NCI-H187 (cell line): ENCODE measurements around the gene MGMT.

Experiments
- DNase-seq, 2 experiments: peaks; one replicate each; lab custom pipeline; 2025; lab: John Stamatoyannopoulos, UW

The MGMT gene

DNA sequence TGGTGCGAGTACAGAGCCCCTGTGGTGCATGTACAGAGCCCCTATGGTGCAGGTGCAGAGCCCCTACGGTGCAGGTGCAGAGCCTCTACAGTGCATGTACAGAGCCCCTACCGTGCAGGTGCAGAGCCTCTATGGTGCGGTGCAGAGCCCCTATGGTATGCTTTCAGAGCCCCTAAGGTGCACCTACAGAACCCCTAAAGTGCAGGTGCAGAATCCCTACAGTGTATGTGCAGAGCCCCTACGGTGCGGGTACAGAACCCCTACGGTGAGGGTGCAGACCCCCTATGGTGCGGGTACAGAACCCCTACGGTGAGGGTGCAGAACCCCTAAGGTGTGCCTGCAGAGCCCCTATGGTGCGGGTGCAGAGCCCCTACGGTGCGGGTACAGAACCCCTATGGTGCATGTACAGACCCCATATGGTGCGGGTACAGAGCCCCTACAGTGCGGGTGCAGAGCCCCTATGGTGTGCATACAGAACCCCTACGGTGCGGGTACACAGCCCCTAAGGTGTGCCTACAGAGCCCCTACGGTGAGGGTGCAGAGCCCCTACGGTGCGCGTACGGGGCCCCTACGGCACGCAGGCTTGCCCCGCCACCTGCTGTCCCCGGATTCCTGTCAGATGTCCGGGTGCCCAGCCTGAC is 53.5 kb downstream of the MGMT start:
- no peak for DNase-seq

DNA sequence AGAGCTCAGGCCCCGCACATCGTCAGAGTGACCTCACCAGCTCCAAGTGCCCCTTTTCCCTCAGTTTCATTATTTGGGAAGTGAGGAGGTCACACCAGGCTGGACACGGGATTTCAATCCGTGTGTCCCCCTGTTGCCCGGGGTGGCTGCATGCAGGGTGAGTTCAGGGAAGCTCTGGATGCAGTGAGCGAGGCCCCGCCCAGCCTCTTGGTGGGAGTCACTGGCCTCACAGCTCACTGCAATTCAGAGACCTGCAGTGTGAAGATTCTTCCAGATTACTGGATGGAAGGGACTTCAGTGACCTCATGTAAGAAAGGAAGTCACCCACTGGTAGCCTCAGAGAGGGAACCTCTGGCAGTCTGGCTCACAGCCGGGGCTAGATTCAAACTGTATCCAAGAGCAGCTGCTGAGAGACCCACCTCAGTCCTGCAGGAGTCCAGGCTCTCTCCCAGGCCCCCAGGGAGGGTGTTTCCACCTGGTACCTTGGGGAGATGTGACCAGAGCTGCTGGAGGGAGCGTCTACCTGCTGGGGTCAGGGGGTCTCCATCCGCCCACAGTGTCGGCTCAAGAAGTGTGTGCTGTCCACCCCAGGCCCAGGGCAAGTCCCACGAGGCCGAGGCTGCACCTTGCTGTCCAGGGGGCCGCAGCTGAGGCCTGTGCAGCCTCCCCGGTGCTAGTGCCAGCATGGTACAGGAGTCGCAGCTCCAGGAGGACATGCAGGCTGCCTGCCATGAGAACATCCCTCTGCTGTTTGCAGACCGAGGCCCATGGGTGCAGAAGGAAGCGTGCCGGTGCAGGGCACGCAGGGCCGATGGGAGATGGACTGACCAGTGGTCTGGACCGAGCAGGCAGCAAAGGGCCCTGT is 54.4 kb downstream of the MGMT start:
- DNase-seq: no peak

DNA sequence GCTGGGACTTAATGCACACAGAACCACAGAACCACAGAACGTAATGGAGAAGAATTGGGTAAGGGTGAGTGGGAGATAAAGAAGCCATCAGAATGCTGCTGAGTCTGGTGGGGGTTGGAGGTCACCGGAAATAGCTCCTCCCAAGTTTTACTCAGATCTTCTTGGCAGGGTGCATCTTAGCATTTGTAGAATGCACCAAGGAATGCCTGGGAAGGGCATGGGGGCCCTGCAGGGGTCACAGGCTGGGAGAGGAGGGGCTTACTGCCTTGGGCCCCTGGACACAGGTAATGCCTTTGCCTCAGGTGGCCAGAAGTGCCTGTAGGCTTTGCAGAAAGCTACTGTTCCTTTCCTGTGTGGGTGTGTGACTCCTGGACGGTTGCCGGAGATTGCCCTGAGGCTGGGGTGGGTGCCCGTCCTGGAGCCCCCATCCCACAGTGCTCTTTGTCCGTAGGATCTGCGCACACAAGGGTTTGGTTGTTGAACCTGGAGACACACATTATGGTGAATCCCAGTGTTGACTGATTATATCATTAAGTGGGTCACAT is 55.1 kb downstream of the MGMT start:
- no peak for DNase-seq

DNA sequence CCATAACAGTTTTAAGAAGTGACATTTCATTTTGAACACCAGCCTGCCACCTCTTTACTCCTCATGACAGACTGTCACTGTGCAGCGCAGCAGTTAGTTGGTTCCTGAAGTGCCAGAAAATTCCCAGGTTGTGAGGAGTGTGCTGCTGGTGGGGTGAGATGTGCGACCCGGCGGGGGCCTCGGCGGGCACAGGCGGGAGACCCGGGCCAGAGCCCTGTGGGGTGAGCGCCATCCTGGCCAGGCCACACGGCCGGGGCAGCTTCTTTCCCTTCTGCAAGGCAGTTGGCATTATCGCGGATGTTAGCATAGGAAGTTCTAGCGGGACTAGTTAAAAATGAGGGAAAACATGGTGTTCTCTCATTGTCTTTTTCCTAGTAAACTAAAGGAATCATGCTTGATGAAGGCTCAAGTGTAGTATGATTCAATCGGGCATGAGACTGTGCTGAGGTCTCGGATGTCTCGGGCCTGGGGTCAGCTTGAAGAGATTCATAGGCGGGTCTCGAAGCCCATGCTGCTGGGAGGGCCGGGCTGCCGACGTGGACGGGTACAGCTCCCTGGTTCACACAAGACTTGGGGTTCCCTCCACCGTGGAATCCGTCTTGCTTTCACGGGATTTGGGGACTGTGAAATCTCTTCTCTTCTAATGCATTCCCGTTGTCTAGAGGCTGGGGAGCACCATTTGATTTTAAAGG is 56.1 kb downstream of the MGMT start:
- no peak for DNase-seq

DNA sequence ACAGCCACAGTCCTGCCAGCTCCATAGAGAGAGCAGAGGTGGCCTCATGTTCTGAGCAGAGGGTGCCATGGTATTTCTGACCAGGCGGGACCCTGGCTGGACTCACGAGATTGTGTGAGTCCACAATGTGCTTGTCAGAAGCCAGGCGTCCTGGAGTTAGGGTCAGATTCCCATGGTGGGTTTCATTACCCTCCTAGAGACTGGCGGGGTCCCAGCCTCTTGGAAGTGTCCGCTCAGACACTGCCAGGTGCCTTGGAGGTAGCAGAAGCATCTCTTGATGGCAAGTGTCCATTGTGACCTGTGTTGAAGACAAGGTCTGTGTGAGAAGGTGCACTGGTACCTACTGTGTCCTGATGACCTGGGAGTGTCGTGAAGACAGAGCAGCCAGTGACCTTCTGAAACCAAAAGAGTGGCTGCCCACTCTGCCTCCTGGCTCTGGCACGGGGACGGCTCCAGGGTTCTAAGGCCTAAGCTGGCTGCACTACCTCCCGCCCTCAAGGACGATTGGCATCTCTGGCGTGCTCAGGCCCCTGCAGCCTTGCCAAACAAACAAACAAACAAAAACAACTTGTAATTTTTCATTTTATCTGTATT is 56.8 kb downstream of the MGMT start:
- DNase-seq: no peak

DNA sequence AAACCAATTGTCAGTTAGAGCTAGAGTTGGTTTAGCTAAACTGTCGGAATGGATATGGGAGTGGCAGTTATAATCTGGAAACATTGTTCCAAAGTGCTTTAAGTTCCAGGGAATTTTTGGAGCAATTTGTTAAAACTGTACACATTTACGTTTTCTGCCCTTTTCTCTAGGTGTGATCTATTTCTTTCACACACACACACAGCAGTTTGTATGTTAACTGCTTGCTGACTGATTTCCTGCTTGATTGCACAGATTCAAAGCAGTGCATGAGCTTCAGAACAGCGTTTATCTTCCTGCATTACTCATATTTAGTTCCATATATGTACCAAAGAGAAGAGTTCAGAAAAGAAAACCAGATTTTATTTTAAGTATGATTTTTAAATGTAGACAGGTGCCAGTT is 57.9 kb downstream of the MGMT start:
- no peak for DNase-seq

DNA sequence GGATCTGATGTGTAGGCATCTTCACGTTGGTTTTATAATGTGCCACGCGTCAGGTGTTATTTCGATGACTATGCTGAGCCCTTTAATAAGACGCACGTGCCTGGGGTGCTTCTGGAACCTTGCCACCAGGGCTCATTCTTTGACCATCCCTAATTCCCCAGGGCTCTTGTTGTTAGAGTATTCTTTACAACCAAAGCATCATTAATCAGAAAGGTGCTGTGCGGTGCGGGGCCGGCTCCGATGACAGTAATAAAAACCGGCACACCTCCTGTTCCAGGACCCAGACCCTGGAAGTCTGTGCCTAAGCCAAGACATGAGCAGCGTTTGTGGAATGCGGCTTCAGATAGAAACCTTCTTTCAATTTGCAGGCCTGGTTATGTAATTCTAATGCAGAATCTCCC is 58.4 kb downstream of the MGMT start:
- no peak for DNase-seq

DNA sequence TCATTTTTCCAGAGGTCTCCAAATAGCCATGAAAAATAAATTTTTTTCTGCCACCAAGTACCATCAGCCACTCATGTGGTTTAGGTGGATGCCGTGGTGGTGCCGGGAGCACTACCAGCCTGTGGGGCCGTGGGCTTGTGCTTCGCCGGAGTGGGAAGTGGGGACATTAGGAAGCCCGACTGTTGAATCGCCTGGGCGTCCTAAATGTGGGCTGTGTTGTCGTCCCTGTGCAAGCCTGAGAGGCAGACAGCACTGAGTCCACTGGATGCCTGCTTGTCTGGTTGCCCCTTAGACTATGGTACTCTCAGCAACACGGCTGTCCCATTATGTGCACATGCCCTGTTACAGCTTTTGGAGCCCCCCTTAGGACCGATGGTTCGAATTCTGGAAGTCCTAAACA is 59.9 kb downstream of the MGMT start:
- no peak for DNase-seq

DNA sequence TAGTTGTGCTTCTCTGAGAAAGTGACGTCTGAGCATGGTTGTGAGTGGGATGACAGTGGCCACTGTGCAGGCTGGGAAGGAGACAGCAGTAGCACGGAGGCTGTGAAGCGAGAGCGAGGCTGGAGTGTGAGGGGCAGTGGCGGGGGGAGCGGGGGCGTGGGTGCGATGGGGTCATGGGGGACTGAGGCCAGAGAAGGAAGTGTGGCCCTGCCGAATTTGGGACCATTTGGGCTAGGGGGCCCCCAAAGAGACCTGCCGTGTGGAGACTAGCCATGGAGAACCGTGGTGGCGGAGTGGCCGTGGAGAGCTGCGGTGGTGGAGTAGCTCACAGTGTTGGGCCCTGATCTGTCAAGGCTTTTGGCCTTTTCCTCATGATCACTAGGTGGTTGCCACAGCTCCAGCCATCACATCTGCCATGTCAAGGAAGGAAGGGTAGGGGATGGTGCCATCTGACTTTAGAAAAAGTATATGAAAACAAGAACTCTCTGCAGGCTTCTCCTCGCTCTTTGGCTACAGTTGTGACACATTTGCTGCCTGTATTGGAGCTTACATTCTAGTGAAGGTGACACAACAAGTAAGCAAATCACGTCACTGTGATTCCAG is 61.4 kb downstream of the MGMT start:
- DNase-seq: no peak

DNA sequence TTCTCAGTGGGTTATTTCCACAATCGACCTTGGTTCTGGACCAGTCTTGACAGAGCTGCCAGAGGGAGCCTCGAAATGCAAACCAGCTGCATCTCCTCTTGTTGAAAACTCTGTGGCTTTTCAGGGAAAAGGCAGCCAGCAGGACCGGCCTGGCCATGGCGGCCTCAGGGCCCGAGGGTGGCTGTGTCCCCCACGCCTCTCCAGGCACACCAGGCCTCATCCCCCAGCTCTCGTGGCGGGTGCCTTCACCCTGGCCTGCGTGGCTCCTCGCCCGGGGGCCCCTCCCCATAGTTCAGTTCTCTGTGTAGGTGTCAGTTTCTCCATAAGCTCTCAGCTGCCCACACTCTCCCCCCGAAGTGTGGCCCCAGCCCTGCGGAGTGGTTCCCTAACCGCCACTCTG is 63.5 kb downstream of the MGMT start:
- DNase-seq: no peak

DNA sequence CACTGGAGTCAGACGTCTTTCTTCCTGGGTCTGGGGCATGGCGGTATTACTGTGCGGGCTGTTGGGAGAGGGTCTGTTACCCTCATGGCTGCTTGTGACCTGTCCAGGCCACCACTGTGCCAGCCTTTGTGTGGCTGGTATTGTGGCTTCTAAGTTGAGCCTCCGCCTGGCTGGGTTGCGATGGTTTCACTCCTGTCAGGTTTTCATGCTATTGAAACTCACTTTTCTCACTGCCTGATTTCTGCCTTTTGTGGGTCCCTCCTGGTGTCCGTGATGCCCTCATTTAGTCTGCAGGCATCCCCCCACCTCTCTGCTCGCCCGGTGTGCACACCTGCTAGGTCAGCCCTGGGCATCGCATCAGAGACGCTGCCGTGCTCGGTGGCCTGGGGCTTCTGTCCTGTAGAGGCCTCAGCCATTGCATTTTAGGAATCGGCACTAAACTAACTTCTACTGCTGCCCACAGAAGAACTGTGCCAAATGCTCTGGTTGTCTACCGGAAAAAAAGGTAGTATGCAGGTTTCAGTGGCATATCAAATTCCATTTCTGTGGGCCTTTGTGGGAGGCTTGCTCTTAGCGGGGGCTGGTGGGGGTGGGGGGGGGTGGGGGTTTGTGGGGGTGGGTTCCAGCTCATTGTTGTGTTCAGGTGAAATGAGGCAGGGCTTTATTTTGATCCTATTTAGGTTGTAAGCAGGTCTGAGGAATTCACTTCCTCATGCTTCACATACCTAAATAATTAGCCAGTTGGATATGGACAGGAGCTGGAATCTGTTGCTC is 64.3 kb downstream of the MGMT start:
- DNase-seq: no peak

DNA sequence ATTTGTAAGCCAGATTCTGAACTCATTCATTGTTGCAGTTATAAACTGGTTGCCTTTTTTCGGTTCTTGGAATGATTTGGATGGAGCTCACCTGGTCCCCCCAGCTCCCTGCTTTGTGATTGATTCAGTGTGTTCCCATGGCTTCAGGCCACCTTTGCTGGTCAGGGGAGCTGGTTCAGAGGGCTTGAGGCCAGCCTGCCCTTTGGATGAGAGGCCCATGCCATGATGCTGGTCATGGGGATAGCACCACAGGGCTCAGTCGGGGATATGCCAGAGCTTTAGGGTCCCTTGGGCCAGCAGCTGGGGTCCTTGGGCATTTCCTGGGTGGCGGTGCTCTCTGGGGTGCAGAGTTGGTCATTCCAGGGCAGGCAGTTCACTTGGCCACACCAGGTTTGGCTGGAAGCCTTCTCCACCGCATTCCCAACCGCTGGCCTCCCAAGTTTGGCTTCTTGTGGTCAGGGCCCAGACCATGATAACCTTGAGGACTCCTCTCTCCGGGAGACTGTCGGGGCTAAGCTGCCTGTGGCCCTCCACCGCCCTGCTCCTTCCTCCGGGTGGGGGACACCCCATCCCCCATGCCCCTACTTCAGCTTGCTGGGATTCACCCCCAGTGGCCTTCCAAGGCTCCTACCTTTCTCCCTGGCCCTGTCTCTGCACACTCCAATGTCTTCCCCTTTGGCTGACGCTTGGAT is 65.1 kb downstream of the MGMT start:
- no peak for DNase-seq

DNA sequence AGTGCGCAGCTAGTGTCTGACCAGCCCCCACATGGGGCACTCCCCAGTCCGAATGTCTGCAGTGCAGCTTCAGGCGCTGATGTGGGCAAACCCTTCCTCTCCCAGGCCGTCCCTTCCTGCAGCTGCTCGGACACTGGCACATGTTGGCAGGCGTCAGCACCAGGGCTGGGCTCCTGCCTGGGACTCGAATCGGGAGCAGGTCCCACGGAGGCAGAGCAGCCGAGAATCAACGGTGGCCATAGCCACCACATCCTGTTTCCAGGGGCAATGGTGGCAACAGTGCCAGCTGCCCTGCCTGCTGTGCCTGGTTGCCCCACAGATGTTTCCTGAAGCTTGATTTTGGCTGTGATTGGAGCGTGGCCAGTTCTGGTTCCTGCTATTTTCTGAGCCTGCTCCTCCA is 65.8 kb downstream of the MGMT start:
- no peak for DNase-seq

DNA sequence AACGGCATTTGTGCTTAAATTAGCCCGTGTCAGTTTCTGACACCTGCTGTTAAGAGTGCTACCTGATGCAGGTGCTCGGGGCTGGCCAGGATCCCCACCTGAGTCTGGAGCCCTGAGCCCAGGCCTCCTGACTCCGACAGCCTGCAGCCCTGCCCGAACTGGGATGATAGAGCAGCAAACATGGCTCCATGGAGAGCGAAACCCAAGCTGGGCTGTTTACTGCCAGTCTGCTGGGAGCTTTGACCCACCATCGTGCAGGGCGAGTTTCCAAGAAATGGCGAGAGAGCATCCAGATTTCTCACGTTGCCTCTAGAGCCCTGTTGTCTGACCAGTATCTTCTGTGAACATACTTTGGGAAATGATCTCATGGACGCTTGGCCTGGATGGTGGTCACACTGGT is 66.2 kb downstream of the MGMT start:
- DNase-seq: no peak

DNA sequence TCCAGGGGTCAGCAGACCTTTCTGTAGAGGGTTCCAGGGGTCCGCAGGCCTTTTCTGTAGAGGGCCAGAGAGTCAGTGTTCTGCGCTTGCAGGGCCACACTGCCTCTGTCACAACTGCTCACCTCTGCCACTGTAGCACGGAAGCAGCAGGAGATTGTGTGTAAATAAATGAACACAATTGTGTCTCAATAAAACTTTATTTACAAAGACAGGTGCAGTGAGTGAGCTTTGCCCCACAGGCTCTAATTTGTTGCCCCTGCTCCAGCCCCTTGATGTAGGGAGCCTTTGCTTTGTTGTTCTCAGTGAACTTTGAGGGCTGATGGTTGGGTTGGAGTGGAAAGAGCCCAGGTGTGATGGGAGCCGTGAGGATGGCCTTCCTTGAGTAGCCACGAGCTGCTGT is 67.8 kb downstream of the MGMT start:
- DNase-seq: no peak

DNA sequence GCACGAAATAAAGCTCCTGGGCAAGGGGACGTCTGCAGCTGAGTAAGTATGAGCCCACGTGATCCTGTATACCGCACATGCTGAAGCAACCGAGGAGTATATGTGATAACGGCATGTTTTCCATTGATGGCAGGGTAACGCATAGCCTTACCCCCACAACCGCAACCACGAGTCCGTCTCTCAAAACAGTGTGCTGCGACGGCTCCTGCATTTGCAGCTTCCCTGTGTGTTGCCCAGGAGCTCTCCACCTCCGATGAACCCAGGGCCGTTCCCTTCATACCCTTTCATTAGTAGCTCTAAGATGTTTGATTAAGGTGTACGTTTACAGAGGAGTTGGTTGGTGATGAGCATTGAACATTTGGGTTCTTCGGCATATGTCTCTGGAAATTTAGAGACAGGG is 69.3 kb downstream of the MGMT start:
- no peak for DNase-seq

DNA sequence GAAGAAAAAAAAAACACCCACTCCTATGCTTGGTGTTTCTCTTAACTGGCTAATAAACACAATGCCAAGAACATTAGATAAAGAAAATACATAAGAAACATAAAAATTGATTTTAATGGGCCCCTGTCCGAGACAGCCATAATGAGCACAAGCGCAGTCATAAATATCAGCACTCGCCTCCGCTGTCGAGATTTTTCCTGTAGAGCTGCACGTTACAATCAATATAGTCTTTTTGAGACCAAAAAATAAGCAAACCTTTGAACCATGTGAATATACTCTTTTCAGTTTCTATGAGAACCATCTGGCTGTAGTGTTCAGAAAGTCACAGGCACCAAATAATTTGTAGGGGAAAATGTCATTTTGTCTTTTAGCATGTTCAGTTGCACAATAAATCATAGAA is 70.1 kb downstream of the MGMT start:
- no peak for DNase-seq

DNA sequence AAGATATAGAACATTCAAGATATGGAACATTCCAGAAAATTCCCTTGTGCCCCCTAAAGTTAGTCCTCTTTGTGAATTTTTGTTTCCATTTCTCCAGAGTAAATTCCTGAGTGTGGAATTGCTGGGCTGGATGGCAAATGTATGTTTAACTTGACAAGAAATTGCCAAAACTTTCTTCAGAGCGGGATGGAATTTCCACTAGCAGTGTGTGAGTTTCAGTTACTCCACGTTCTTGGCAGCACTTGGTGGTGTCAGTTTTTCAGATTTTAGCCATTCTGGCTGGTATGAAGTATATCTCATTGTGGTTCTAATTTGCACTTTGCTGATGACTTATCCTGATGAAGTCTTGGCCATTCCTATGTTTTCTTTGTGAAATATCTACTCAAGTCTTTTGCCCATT is 71.2 kb downstream of the MGMT start:
- no peak for DNase-seq

DNA sequence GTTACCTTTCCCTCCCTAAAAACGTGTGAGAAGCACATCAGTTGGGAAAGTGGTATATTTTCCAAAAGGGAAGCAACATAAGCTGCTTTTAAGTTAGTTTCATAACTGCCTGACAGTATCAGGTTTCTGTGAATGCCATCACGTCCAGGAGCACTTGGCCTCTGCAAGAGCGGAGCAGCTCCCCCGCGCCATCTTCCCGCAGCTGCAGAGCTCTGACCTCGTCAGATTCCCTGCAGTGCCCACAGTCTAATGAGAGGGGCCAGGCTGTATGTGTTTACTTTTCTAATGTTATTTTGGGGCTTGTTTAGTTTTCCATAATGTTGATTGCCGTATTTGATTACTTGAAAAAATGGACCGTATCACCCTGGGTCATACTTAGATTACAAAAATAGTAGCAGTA is 74.2 kb downstream of the MGMT start:
- no peak for DNase-seq

DNA sequence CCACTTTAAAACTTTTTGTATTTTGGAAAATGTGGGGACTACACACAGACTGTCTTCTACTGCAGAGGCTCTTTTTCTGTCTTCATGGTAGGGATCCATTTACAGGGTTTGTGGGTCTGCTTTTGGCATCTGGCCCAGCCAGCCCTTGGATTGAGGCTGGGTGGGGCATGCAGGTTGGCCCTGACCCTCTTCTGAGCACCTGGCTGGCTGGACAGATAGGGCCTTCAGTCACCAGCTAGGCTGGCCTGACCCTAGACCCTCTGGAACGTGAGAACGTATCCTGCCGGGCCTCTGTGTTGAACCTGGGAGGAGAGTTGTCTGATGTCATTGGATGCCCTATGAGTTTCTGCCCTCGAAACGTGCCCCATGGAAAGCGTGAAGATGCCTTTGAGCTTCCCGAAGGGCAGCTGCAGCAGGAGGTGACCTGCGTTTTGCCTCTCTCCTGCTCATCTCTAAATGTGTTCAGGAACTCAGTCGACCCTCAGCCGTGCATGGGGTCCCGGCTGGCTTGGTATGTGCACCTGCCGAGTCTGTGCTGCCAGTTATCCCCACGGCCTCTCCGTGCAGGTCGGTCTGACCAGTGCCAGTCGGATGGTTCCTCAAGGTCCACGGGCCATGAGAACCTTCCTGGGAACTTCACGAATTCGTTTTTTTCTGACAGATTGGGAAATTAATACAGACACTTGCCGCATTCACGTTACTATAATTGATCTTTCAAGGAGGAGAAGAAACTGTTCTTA is 74.9 kb downstream of the MGMT start:
- DNase-seq: no peak
